ENCODE data around the gene MYEF2. TPM values are rescaled to one million over a fixed set of nuclear protein-coding genes. Genes with fewer than 3 reads are reported as not detected.

MYEF2 gene
- total RNA-seq, 1 donor from 2014 or later, result 22.6 TPM

DNA sequence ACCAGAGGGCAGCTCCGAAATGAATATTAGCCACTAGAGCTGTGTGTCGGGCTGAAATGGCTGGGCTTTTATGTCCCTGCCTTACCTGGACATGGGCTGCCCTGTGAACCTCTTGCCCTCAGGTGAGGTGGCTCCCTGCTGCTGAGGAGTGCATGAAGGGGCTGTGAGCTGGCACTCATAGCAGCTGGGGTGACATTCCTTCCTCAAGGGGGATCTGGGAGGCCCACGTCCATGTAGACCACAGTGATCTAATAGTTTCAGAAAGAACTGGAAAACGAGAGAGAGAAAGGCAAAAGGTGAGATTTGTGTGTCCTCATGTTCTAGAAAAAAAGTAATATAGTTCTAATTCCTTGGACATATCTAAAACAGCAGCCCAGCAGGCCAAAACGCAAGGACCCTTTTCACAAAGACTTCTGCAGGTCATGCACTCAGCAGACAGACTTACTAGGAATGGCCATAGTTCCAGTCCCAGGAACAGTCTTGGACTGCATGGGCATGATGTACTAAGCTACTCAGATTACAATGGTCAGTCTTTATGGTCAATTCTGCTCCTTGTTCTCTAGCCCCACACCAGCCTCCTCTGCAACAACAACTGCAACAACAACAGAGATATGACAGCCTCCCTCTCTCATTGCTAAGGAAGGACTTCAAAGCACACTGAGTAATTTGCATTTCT, 68.1 kb downstream of the MYEF2 start:
- H3K9me3 ChIP-seq (ENCODE audit: insufficient read depth, low read depth, low read length), result no peaks in the 10 kb centered on the region

DNA sequence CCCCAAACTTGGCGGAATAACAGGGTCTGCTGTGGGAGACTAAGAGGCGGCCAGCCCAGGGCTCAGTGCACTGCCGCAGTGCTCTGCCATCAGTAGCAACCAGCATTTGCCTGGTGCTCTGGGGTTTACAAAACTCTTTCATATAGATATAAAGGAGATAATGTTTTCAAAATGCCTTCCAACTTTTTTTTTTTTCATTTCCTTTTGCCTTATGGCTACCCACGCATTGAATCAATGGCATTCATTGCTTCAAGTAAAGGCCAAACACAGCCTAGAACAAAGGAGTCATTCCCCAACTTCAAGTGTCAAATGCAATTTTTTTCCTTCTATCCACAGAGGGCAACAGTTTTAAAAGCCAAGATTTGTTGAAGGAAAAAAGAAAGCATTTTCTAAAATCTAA, 68.9 kb downstream of the MYEF2 start:
- no peaks in the 10 kb centered on the region for H3K9me3 ChIP-seq (ENCODE audit: insufficient read depth, low read depth, low read length)
- H3K36me3 ChIP-seq (ENCODE audit: insufficient read depth, low read length), result no peaks in the 10 kb centered on the region
- H4K20me1 ChIP-seq (ENCODE audit: insufficient read depth, low read length), result no peaks in the 10 kb centered on the region
- no peak overlapping the region for H3K9ac ChIP-seq (ENCODE audit: low read length)
- H3K79me2 ChIP-seq (ENCODE audit: insufficient read depth, low read length), result no peaks in the 10 kb centered on the region
- no peaks in the 10 kb centered on the region for H3K36me3 Mint-ChIP-seq (ENCODE audit: low read depth, unreplicated experiment)
- no peak overlapping the region for H3K4me3 ChIP-seq (ENCODE audit: insufficient read depth, low read depth, low read length)
- no peak overlapping the region for H3K27ac Mint-ChIP-seq (ENCODE audit: unreplicated experiment)
- peaks cover 7% of the 10 kb centered on the region for H3K27me3 Mint-ChIP-seq (ENCODE audit: low read depth, unreplicated experiment)
- H3K4me1 Mint-ChIP-seq (ENCODE audit: low read depth, unreplicated experiment), result no peaks in the 10 kb centered on the region
- H3K4me2 ChIP-seq (ENCODE audit: low read length), result no peak overlapping the region
- no peak overlapping the region for H3K4me3 Mint-ChIP-seq (ENCODE audit: unreplicated experiment)
- FAIRE-seq (no peak), DNase-seq (ENCODE audit: low read depth) (no peak)
- no peaks in the 10 kb centered on the region for H3K27me3 ChIP-seq (ENCODE audit: insufficient read depth, low read length)
- no peak for TF ChIP-seq EZH2 (IDR thresholded peaks at IDR 0.05; ENCODE audit: insufficient read depth, low read length)
- no peak for TF ChIP-seq CTCF (IDR thresholded peaks at IDR 0.05; ENCODE audit: insufficient read depth, low read depth, low read length)
- no peak overlapping the region for H3K27ac ChIP-seq (ENCODE audit: low read depth, low read length)
- H2AFZ ChIP-seq (ENCODE audit: low read depth, low read length), result no peak overlapping the region
- H3K9me3 Mint-ChIP-seq (ENCODE audit: unreplicated experiment), result no peaks in the 10 kb centered on the region
- no peaks in the 10 kb centered on the region for H3K4me1 ChIP-seq (ENCODE audit: insufficient read depth, low read length)

More for the DNA sequence above, 68.1 kb downstream of the MYEF2 start:
- Histone ChIP-seq H3K27me3 (ENCODE audit: insufficient read depth, low read length) (peaks cover 2% of the 10 kb centered on the region), H3K36me3 (ENCODE audit: insufficient read depth, low read length) (no peaks in the 10 kb centered on the region), H2AFZ (ENCODE audit: low read depth, low read length) (no peak overlapping the region), H3K4me3 (ENCODE audit: insufficient read depth, low read depth, low read length) (no peak overlapping the region), H3K27ac (ENCODE audit: low read depth, low read length) (no peak overlapping the region), H3K4me1 (ENCODE audit: insufficient read depth, low read length) (no peaks in the 10 kb centered on the region), H3K4me2 (ENCODE audit: low read length) (no peak overlapping the region), H3K79me2 (ENCODE audit: insufficient read depth, low read length) (no peaks in the 10 kb centered on the region), H4K20me1 (ENCODE audit: insufficient read depth, low read length) (no peaks in the 10 kb centered on the region), H3K9ac (ENCODE audit: low read length) (no peak overlapping the region)
- Mint-ChIP-seq H3K4me3 (ENCODE audit: unreplicated experiment) (no peak overlapping the region), H3K9me3 (ENCODE audit: unreplicated experiment) (no peaks in the 10 kb centered on the region), H3K4me1 (ENCODE audit: low read depth, unreplicated experiment) (no peaks in the 10 kb centered on the region), H3K27me3 (ENCODE audit: low read depth, unreplicated experiment) (peaks cover 7% of the 10 kb centered on the region), H3K36me3 (ENCODE audit: low read depth, unreplicated experiment) (no peaks in the 10 kb centered on the region), H3K27ac (ENCODE audit: unreplicated experiment) (no peak overlapping the region)
- TF ChIP-seq CTCF (IDR thresholded peaks at IDR 0.05; ENCODE audit: insufficient read depth, low read depth, low read length), result no peak
- no peak for TF ChIP-seq EZH2 (IDR thresholded peaks at IDR 0.05; ENCODE audit: insufficient read depth, low read length)
- no peak for FAIRE-seq
- DNase-seq (ENCODE audit: low read depth), result no peak

- TF ChIP-seq EZH2 (IDR thresholded peaks at IDR 0.05; ENCODE audit: insufficient read depth, low read length), result no peak
- TF ChIP-seq CTCF (IDR thresholded peaks at IDR 0.05; ENCODE audit: insufficient read depth, low read depth, low read length), result no peak
- Histone ChIP-seq H3K9ac (ENCODE audit: low read length) (no peak overlapping the region), H2AFZ (ENCODE audit: low read depth, low read length) (no peak overlapping the region), H4K20me1 (ENCODE audit: insufficient read depth, low read length) (no peaks in the 10 kb centered on the region), H3K27ac (ENCODE audit: low read depth, low read length) (no peak overlapping the region), H3K9me3 (ENCODE audit: insufficient read depth, low read depth, low read length) (no peaks in the 10 kb centered on the region), H3K27me3 (ENCODE audit: insufficient read depth, low read length) (no peaks in the 10 kb centered on the region), H3K36me3 (ENCODE audit: insufficient read depth, low read length) (no peaks in the 10 kb centered on the region), H3K79me2 (ENCODE audit: insufficient read depth, low read length) (no peaks in the 10 kb centered on the region), H3K4me1 (ENCODE audit: insufficient read depth, low read length) (no peaks in the 10 kb centered on the region), H3K4me3 (ENCODE audit: insufficient read depth, low read depth, low read length) (no peak overlapping the region), H3K4me2 (ENCODE audit: low read length) (no peak overlapping the region)
- Mint-ChIP-seq H3K4me3 (ENCODE audit: unreplicated experiment) (no peak overlapping the region), H3K4me1 (ENCODE audit: low read depth, unreplicated experiment) (no peaks in the 10 kb centered on the region), H3K27me3 (ENCODE audit: low read depth, unreplicated experiment) (peaks cover 9% of the 10 kb centered on the region), H3K27ac (ENCODE audit: unreplicated experiment) (no peak overlapping the region), H3K36me3 (ENCODE audit: low read depth, unreplicated experiment) (no peaks in the 10 kb centered on the region), H3K9me3 (ENCODE audit: unreplicated experiment) (no peaks in the 10 kb centered on the region)
- DNase-seq (ENCODE audit: low read depth) (no peak), FAIRE-seq (no peak)
Measured at GRCh38 chr15:48105936-48106335, 72.2 kb downstream of the MYEF2 start.

All from astrocyte (in vitro differentiated cells and primary cell).